ENCODE results near the gene IL10. TPM values are rescaled to one million over a fixed set of nuclear protein-coding genes. Genes with fewer than 3 reads are reported as not detected.

The IL10 gene
- total RNA-seq, 4 donors from 2014 or later, result 0.49 to 1.6 (median 1.0) TPM; not detected in 1

- no peak overlapping the region for H3K4me3 ChIP-seq
- H3K9me3 ChIP-seq, result no peaks in the 10 kb centered on the region
- H3K4me1 ChIP-seq, result peaks cover 42% of the 10 kb centered on the region
- WGBS, result 82% methylated on average over 10 of the region's 17 CpGs
- no peaks in the 10 kb centered on the region for H3K27me3 ChIP-seq
- H3K36me3 ChIP-seq, result no peaks in the 10 kb centered on the region
- peak overlapping the region; percentile 73 for H3K27ac ChIP-seq
- peak in 1 of 2 donors; percentile 60 for DNase-seq (ENCODE audit: low spot score in 2 of 2)
- TF ChIP-seq POLR2AphosphoS5 (IDR thresholded peaks at IDR 0.05) (no peak), CTCF (IDR thresholded peaks at IDR 0.05) (no peak), EP300 (IDR thresholded peaks at IDR 0.05) (no peak)
These were observed 49.4 kb downstream of the IL10 start for GRCh38 chr1:206722751-206723461.

GRCh38 chr1:206721454-206721853, 50.8 kb downstream of the IL10 start:
- Histone ChIP-seq H3K4me1 (peaks cover 49% of the 10 kb centered on the region), H3K4me3 (no peak overlapping the region), H3K27ac (no peak overlapping the region), H3K36me3 (no peaks in the 10 kb centered on the region), H3K9me3 (no peaks in the 10 kb centered on the region), H3K27me3 (no peaks in the 10 kb centered on the region)
- 76% methylated on average over 1 of the region's 1 CpG for WGBS
- no peak for DNase-seq (ENCODE audit: low spot score in 2 of 2)
- TF ChIP-seq CTCF (IDR thresholded peaks at IDR 0.05) (no peak), POLR2A (IDR thresholded peaks at IDR 0.05) (no peak), EP300 (IDR thresholded peaks at IDR 0.05) (no peak), POLR2AphosphoS5 (IDR thresholded peaks at IDR 0.05) (no peak)

GRCh38 chr1:206719169-206719839, 53.0 kb downstream of the IL10 start:
- TF ChIP-seq POLR2A (IDR thresholded peaks at IDR 0.05) (no peak), POLR2AphosphoS5 (IDR thresholded peaks at IDR 0.05) (no peak), CTCF (IDR thresholded peaks at IDR 0.05) (no peak), EP300 (IDR thresholded peaks at IDR 0.05) (no peak)
- Histone ChIP-seq H3K4me1 (peaks cover 48% of the 10 kb centered on the region), H3K4me3 (no peak overlapping the region), H3K9me3 (no peaks in the 10 kb centered on the region), H3K27me3 (no peaks in the 10 kb centered on the region), H3K36me3 (no peaks in the 10 kb centered on the region), H3K27ac (no peak overlapping the region)
- DNase-seq (ENCODE audit: low spot score in 2 of 2), result no peak
- WGBS, result 63% methylated on average over 10 of the region's 10 CpGs

DNA sequence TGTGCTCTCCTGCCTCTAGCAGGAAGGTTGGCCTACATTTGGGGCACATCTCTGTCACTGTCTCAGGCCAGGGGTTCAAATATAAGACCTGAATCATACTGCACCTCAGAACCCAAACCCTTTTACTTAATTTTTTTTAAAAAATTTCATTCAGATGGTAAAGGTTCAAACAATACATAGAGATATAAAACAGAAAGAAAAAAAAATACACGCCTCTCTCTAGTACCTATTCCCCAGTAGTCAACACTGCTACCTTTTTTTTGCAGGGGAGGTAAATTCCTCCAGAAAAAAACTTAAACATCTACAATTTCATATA, 54.7 kb downstream of the IL10 start:
- Histone ChIP-seq H3K36me3 (no peaks in the 10 kb centered on the region), H3K4me1 (peaks cover 43% of the 10 kb centered on the region), H3K27me3 (no peaks in the 10 kb centered on the region), H3K27ac (no peak overlapping the region), H3K9me3 (no peaks in the 10 kb centered on the region), H3K4me3 (no peak overlapping the region)
- TF ChIP-seq POLR2A (IDR thresholded peaks at IDR 0.05), result no peak
- no peak for TF ChIP-seq EP300 (IDR thresholded peaks at IDR 0.05)
- no peak for TF ChIP-seq CTCF (IDR thresholded peaks at IDR 0.05)
- TF ChIP-seq POLR2AphosphoS5 (IDR thresholded peaks at IDR 0.05), result no peak
- no peak for DNase-seq (ENCODE audit: low spot score in 2 of 2)
- 94% methylated on average over 1 of the region's 1 CpG for WGBS

Other genes starting within 250 kb of the IL10 start
- 10 to 100 TPM; 55.0 to 69.1 (median 61.1) TPM for gene EIF2D, start 160.0 kb downstream of the IL10 start, total RNA-seq
- 1 to 10 TPM; 2.2 to 4.7 (median 4.1) TPM for gene DYRK3, start 137.0 kb downstream of the IL10 start, total RNA-seq
- gene MAPKAPK2, start 87.6 kb downstream of the IL10 start, total RNA-seq, result 10 to 100 TPM; 38.0 to 72.3 (median 62.4) TPM
- not detected for gene IL19, start 1.7 kb downstream of the IL10 start, total RNA-seq
- 1 to 10 TPM in 2 of 4 donors, under 1 TPM in 1, not detected in 1; 0.76 to 1.4 (median 1.0) TPM for gene IL20, start 93.1 kb upstream of the IL10 start, total RNA-seq
- gene IL24, start 124.9 kb upstream of the IL10 start, total RNA-seq, result not detected
- 1 to 10 TPM in 3 of 4 donors, under 1 TPM in 1; 0.39 to 2.9 (median 2.2) TPM for gene FCMR, start 149.4 kb upstream of the IL10 start, total RNA-seq
- gene PIGR, start 174.0 kb upstream of the IL10 start, total RNA-seq, result 1 to 10 TPM in 3 of 4 donors, under 1 TPM in 1; 0.49 to 6.4 (median 2.3) TPM
- not detected for gene FCAMR, start 198.0 kb upstream of the IL10 start, total RNA-seq

Measured in suprapubic skin (tissue), 4 donors.